GM21515 (cell line): ENCODE measurements around the gene ZNF273.
"Not testable (repeated sequence)": the region's sequence is repeated elsewhere in the genome, so short reads cannot be mapped to it uniquely, and the experiment has no call there.

Experiments used
- ATAC-seq: cut with Tn5 transposase; IDR thresholded peaks from one replicate; pipeline ENCODE4 v1.9.1; 2021; ENCODE audit not compliant: unreplicated experiment

ZNF273 gene

GRCh38 chr7:64944667-64945502 is 41.8 kb downstream of the ZNF273 start:
- ATAC-seq = not testable (repeated sequence)

DNA sequence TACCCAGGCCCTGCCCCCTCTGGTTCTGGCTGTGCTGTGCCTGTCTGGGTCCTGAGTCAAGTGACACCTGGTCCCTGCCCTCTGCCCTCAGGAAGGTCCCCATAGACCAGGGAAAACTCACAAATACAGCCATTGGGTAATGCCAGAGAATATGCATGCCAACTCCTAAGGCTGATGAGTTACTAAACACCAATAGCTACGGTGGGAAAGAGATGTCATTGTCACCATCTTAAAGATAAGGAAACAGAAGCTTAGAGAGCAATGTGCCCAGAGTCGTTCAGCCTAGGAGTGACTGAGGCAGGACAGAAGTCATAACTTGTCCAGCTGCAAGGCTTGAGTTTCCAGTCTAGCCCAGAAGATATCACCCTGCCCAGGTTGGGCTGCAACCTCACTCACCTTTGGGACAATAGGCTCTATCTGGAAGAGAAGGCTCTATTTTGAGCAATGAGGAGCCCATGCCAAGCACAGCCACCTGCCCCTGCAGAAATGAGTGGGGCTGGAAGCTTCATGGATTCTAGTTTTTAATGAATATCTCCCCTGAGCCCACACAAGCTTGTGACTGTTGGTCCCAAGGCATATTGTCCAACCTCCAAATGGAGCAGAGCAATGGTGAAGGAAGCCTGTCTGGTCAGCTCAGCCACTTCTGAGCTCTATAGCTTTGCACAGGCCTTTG is 42.6 kb downstream of the ZNF273 start:
- no peak for ATAC-seq

DNA sequence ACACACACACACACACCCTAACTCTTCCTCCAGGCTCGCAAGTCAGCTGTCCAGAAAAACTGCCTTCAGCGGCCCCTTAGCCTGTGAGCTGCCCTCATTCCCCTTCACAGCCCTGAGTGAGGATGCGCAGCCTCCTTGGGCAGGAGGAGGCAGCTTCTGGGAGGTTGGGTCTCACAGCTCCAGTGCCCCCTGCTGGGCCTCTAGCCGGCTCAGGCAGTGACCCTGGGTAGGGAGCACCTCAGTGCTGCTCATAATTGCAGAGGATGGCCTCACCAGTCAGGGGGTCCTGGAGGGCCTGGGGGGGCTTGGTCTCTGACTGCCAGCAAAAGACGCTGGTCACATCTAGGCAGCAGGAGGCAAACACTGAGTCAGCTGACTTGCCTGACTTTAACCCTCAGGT is 43.7 kb downstream of the ZNF273 start:
- ATAC-seq = no peak

- no peak for ATAC-seq
Observed at GRCh38 chr7:64947252-64948000, 44.4 kb downstream of the ZNF273 start.

GRCh38 chr7:64948774-64949173 is 45.7 kb downstream of the ZNF273 start:
- not testable (repeated sequence) for ATAC-seq

- not testable (repeated sequence) for ATAC-seq
Observed at GRCh38 chr7:64950673-64951072, 47.6 kb downstream of the ZNF273 start.

- no peak for ATAC-seq
Observed at GRCh38 chr7:64951250-64951848, 48.3 kb downstream of the ZNF273 start.

GRCh38 chr7:64959072-64959747 is 56.1 kb downstream of the ZNF273 start:
- ATAC-seq = no peak

- no peak for ATAC-seq
Observed at GRCh38 chr7:64965594-64965993, 62.5 kb downstream of the ZNF273 start.

DNA sequence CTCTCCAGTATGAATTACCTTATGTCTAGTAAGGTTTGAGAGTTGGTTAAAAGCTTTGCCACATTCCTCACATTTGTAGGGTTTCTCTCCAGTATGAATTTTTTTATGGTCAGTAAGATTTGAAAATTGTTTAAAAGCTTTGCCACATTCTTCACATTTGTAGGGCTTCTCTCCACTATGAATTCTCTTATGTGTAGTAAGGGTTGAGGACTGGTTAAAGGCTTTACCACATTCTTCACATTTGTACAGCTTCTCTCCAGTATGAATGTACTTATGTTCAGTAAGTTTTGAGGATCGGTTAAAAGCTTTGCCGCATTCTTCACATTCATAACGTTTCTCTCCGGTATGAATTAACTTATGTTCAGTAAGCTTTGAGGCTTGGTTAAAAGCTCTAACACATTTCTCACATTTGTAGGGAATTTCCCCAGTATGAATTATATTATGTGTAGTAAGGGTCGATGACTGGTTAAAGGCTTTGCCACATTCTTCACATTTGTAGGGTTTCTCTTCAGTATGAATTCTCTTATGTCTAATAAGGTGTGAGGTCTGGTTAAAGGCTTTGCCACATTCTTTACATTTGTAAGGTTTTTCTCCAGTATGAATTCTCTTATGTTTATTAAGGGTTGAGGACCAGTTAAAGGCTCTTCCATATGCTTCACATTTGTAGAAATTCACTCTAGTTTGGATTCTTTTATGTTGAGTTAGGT is 75.6 kb downstream of the ZNF273 start:
- no peak for ATAC-seq
